GM20000 (cell line): Measurements from ENCODE around the gene TMEM168.
"Not testable (repeated sequence)": the region's sequence is repeated elsewhere in the genome, so short reads cannot be mapped to it uniquely, and the experiment has no call there.

Experiments used
- DNase-seq: peaks from one replicate; pipeline ENCODE4 v3.0.0; 2012; ENCODE audit warnings: low spot score
- CTCF ChIP-seq: IDR thresholded peaks from 2 replicates; pipeline ENCODE4 v1.5.1; 2012; ENCODE audit warnings: mild to moderate bottlenecking, control low read depth; ENCODE audit errors: extremely low read depth, missing control alignments

TMEM168 gene

GRCh38 chr7:112802406-112802805 is 12.2 kb upstream of the TMEM168 start:
- TF ChIP-seq CTCF: no peak
- no peak for DNase-seq

- DNase-seq: no peak
- TF ChIP-seq CTCF: no peak
Measured at GRCh38 chr7:112800486-112800885, 10.3 kb upstream of the TMEM168 start.

GRCh38 chr7:112799448-112800120 is 9.4 kb upstream of the TMEM168 start:
- no peak for TF ChIP-seq CTCF
- DNase-seq: no peak

- no peak for TF ChIP-seq CTCF
- no peak for DNase-seq
Measured at GRCh38 chr7:112798274-112799159, 8.3 kb upstream of the TMEM168 start.

- not testable (repeated sequence) for DNase-seq
Measured at GRCh38 chr7:112796552-112796951, 6.4 kb upstream of the TMEM168 start.

GRCh38 chr7:112792441-112792840 is 2.2 kb upstream of the TMEM168 start:
- no peak for TF ChIP-seq CTCF
- no peak for DNase-seq

- no peak for TF ChIP-seq CTCF
- no peak for DNase-seq
Measured at GRCh38 chr7:112791465-112792168, 1.4 kb upstream of the TMEM168 start.
